ENCODE measurements around the gene RNASEH2A.
A peak's percentile ranks its signal among the peaks of the same experiment; 100 is the strongest.

Gene RNASEH2A

GRCh38 chr19:12806242-12807081 is at the start of gene RNASEH2A:
Gene RNASEH2A, plus strand, starts transcription at chr19:12806584. Its CDS starts 90 bp downstream, at chr19:12806674.
- DNase-seq (ENCODE audit: low read depth): peak; percentile 93

- peak; percentile 80 for DNase-seq (ENCODE audit: low read depth)
These were observed 48.7 kb upstream of the RNASEH2A start for GRCh38 chr19:12757544-12758274.

GRCh38 chr19:12759686-12760085 is 46.7 kb upstream of the RNASEH2A start:
- DNase-seq (ENCODE audit: low read depth): no peak

GRCh38 chr19:12763100-12763499 is 43.3 kb upstream of the RNASEH2A start:
- DNase-seq (ENCODE audit: low read depth): no peak

GRCh38 chr19:12764698-12765097 is 41.7 kb upstream of the RNASEH2A start:
- DNase-seq (ENCODE audit: low read depth): no peak

- peak; percentile 88 for DNase-seq (ENCODE audit: low read depth)
These were observed 40.3 kb upstream of the RNASEH2A start for GRCh38 chr19:12766051-12766521.

- no peak for DNase-seq (ENCODE audit: low read depth)
These were observed 39.2 kb upstream of the RNASEH2A start for GRCh38 chr19:12767150-12767549.

- no peak for DNase-seq (ENCODE audit: low read depth)
These were observed 38.7 kb upstream of the RNASEH2A start for GRCh38 chr19:12767666-12768065.

- DNase-seq (ENCODE audit: low read depth): no peak
These were observed 36.7 kb upstream of the RNASEH2A start for GRCh38 chr19:12769689-12770088.

GRCh38 chr19:12770922-12771321 is 35.5 kb upstream of the RNASEH2A start:
- DNase-seq (ENCODE audit: low read depth): no peak

GRCh38 chr19:12772323-12772722 is 34.1 kb upstream of the RNASEH2A start:
- DNase-seq (ENCODE audit: low read depth): no peak

- peak; percentile 60 for DNase-seq (ENCODE audit: low read depth)
These were observed 32.8 kb upstream of the RNASEH2A start for GRCh38 chr19:12773571-12773970.

GRCh38 chr19:12774588-12775555 is 31.5 kb upstream of the RNASEH2A start, which contains the start of gene HOOK2:
Gene HOOK2, minus strand, starts transcription at chr19:12775552. Its CDS starts 103 bp downstream, at chr19:12775449.
- DNase-seq (ENCODE audit: low read depth): no peak

GRCh38 chr19:12777217-12778016 is 29.0 kb upstream of the RNASEH2A start:
- DNase-seq (ENCODE audit: low read depth): peak; percentile 85

- peak; percentile 79 for DNase-seq (ENCODE audit: low read depth)
These were observed 28.1 kb upstream of the RNASEH2A start for GRCh38 chr19:12778017-12778904.

- DNase-seq (ENCODE audit: low read depth): no peak
These were observed 27.6 kb upstream of the RNASEH2A start for GRCh38 chr19:12778905-12779161.

GRCh38 chr19:12779162-12779993 is 27.0 kb upstream of the RNASEH2A start:
- DNase-seq (ENCODE audit: low read depth): peak; percentile 76

GRCh38 chr19:12782174-12782423 is 24.3 kb upstream of the RNASEH2A start:
- no peak for DNase-seq (ENCODE audit: low read depth)
